Gastroesophageal sphincter (tissue), 4 donors: ENCODE results near the gene SYTL3. TPM values are rescaled to one million over a fixed set of nuclear protein-coding genes. Genes with fewer than 3 reads are reported as not detected.
"Not testable (repeated sequence)": the region's sequence is repeated elsewhere in the genome, so short reads cannot be mapped to it uniquely, and the experiment has no call there.

ENCODE experiments used
- ATAC-seq: fragments of 150-250 bp; one replicate; pipeline ENCODE4 v1.9.1; 2016; ENCODE audit warnings: mild to moderate bottlenecking, moderate library complexity
- H3K27ac ChIP-seq, 4 donors: fragments of 200-600 bp; sonication (generic) in 3 of 4; 1 replicate in 3 of 4; 2 replicates in 1 of 4; pipeline ENCODE4 v1.5.1; 2016 to 2019
- H3K27me3 ChIP-seq: fragments of 200-600 bp; sonication (generic); one replicate; pipeline ENCODE4 v1.5.1; 2019
- H3K36me3 ChIP-seq, 2 donors: fragments of 200-600 bp; sonication (generic); one replicate each; pipeline ENCODE4 v1.5.1; 2019; ENCODE audit warnings: control low read depth in 1 of 2
- H3K4me1 ChIP-seq, 3 donors: fragments of 200-600 bp; sonication (generic); 1 replicate in 2 of 3; 2 replicates in 1 of 3; pipeline ENCODE4 v1.5.1; 2016 to 2019; ENCODE audit warnings: control low read depth in 2 of 3
- H3K4me3 ChIP-seq, 2 donors: fragments of 200-600 bp; sonication (generic); one replicate each; pipeline ENCODE4 v1.5.1; 2019; ENCODE audit warnings: mild to moderate bottlenecking in 1 of 2, moderate library complexity in 1 of 2
- H3K9me3 ChIP-seq, 3 donors: fragments of 200-600 bp; sonication (generic); one replicate each; pipeline ENCODE4 v1.5.1; 2017 to 2019; ENCODE audit warnings: control low read depth in 2 of 3
- EP300 ChIP-seq: sonication (generic); formaldehyde crosslinking; IDR thresholded peaks from one replicate; pipeline ENCODE4 v1.6.1; 2017; ENCODE audit warnings: antibody characterized with exemption, mild to moderate bottlenecking
- POLR2A ChIP-seq, 2 donors: fragments of 450-650 bp; IDR thresholded peaks; one replicate each; pipeline ENCODE4 v1.6.1; 2017; ENCODE audit warnings: antibody characterized with exemption in 2 of 2, mild to moderate bottlenecking in 2 of 2, moderate library complexity in 1 of 2
- POLR2AphosphoS5 ChIP-seq: sonication (generic); formaldehyde crosslinking; IDR thresholded peaks from one replicate; pipeline ENCODE4 v1.6.1; 2017; ENCODE audit warnings: antibody characterized with exemption
- WGBS, 2 donors: methylation state at CpG; one replicate each; pipeline ENCODE4 v1.1.5; 2018; ENCODE audit warnings: low coverage in 1 of 2; 5-methylcytosine and 5-hydroxymethylcytosine counted together
- total RNA-seq, 4 donors: library from RNA; depleted of rRNA; stranded (reverse); fragments of >200 nt; gene quantifications; one replicate each; pipeline ENCODE4 v1.1.0, GENCODE V29; 2016
- TF ChIP-seq, protein P1 (sequence below), 4 experiments: fragments of 200-600 bp in 2 of 4; fragments of 450-650 bp in 2 of 4; sonication (generic) in 1 of 4; IDR thresholded peaks; one replicate each; pipeline ENCODE4 v1.5.1; 2017 to 2019; ENCODE audit warnings: antibody characterized with exemption in 4 of 4, mild to moderate bottlenecking in 2 of 4, moderate library complexity in 2 of 4

SYTL3 gene
- total RNA-seq, 4 donors from 2014 or later, result 1.9 to 5.9 (median 4.5) TPM

DNA sequence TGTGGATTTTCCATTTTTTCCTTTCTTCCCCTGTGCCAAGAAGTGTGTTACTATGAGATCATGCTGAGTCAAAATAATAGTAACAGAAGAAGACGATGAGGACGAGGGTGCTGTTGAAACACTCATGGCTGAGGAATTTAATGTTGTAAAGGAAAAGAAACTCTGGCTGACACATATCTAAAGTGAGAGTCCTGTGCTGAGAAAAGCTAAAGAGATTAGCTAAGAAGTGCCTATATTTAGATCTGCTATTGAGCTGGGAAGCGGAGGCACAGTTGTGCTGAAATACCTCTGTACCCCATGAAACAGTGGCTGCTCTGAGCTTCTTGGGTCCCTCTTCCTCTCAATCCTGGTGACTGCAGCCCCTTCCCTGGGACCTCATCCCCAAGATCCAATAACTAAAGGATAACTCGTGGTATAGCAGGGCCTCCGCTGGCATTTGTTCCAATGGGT lies 1.1 kb upstream of the SYTL3 start:
- H3K9me3 ChIP-seq, result no peaks in the 10 kb centered on the region
- peak; percentile 59 for TF ChIP-seq POLR2AphosphoS5
- TF ChIP-seq EP300, result no peak
- H3K27me3 ChIP-seq, result no peaks in the 10 kb centered on the region
- no peaks in the 10 kb centered on the region for H3K36me3 ChIP-seq
- 10 to 53% methylated on average over 3 to 5 of the region's 5 CpGs for WGBS, 2 donors
- H3K4me3 ChIP-seq, result no peak overlapping the region
- peaks cover 0 to 20% (median 5%) of the 10 kb centered on the region in 3 donors for H3K4me1 ChIP-seq
- peak overlapping the region in 3 of 4 donors; percentile 64 to 73 (median 67) for H3K27ac ChIP-seq
- ATAC-seq, result peak; percentile 39

DNA sequence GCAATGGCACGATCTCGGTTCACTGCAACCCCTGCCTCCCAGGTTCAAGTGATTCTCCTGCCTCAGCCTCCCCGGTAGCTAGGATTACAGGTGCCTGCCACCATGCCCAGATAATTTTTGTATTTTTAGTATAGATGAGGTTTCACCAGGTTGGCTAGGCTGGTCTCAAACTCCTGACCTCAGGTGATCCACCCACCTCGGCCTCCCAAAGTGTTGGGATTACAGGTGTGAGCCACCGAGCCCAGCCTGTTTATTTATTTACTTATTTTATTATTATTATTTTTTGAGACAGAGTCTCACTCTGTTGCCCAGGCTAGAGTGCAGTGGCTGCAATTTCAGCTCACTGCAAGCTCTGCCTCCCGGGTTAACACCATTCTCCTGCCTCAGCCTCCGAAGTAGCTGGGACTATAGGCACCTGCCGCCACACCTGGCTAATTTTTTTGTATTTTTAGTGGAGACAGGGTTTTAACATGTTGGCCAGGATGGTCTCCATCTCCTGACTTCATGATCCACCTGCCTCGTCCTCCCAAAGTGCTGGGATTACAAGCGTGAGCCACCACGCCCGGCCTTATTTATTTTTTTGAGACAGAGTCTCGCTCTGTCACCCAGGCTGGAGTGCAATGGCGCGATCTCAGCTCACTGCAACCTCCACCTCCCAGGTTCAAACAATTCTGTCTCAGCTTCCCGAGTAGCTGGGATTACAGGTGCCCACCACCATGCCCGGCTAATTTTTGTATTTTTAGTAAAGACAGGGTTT lies 2.3 kb downstream of the SYTL3 start:
- H3K27ac ChIP-seq, H3K9me3 ChIP-seq, H3K36me3 ChIP-seq, H3K27me3 ChIP-seq, H3K4me3 ChIP-seq, ATAC-seq: not testable (repeated sequence)
- H3K4me1 ChIP-seq, result peaks cover 0 to 31% (median 16%) of the 10 kb centered on the region in 3 donors
- 73 to 96% methylated on average over 4 to 12 of the region's 17 CpGs for WGBS, 2 donors

DNA sequence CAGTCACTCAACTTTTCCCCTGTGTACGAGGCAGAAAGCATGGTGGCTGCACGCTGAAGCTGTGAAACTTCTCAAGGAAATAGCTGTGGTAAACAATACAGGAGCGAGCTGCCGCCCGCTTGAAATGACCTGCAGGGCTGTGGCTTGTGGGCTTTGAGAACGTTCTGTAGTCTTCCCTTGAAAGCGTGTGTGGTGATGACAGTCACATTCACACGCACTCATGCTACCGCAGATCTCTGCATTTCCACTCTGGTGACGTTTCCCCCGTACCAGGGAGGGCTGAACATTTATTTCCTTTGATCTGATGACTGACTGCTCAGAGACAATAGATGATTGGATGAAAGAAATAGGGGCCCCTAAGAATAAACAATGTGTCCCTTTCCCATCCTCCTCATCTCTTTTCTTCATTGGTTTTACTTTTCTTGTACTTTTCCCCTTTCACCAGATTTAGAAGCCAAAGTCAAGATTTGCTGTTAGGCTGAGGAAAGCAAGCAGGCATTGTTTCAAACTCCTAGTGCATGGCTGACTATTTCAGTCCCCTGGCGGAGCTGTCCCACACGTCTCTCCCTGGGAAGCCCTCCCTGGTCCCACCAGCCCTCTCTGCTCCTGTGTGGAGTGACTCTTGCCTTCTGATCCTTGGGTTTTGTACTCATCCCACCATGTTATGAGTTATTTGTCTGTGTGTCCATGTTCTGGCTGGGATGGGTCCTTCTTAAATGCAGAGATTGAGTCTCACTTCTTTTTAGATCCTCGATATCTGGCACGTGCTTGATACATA lies 3.9 kb downstream of the SYTL3 start:
- no peak for ATAC-seq
- Histone ChIP-seq H3K9me3 (no peaks in the 10 kb centered on the region), H3K4me1 (peaks cover 0 to 29% (median 16%) of the 10 kb centered on the region in 3 donors), H3K27ac (peak overlapping the region; percentile 72 to 88 (median 79)), H3K27me3 (no peaks in the 10 kb centered on the region), H3K36me3 (no peaks in the 10 kb centered on the region), H3K4me3 (no peak overlapping the region)
- TF ChIP-seq POLR2A (IDR thresholded peaks at IDR 0.05) (no peak), POLR2AphosphoS5 (no peak), EP300 (no peak)
- TF ChIP-seq, protein P1, sequence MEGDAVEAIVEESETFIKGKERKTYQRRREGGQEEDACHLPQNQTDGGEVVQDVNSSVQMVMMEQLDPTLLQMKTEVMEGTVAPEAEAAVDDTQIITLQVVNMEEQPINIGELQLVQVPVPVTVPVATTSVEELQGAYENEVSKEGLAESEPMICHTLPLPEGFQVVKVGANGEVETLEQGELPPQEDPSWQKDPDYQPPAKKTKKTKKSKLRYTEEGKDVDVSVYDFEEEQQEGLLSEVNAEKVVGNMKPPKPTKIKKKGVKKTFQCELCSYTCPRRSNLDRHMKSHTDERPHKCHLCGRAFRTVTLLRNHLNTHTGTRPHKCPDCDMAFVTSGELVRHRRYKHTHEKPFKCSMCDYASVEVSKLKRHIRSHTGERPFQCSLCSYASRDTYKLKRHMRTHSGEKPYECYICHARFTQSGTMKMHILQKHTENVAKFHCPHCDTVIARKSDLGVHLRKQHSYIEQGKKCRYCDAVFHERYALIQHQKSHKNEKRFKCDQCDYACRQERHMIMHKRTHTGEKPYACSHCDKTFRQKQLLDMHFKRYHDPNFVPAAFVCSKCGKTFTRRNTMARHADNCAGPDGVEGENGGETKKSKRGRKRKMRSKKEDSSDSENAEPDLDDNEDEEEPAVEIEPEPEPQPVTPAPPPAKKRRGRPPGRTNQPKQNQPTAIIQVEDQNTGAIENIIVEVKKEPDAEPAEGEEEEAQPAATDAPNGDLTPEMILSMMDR (IDR thresholded peaks at IDR 0.05), result no peak
- 72 to 80% methylated on average over 7 to 14 of the region's 15 CpGs for WGBS, 2 donors

GRCh38 chr6:158654498-158654897 lies 4.6 kb downstream of the SYTL3 start:
- TF ChIP-seq POLR2AphosphoS5 (peak; percentile 91), POLR2A (IDR thresholded peaks at IDR 0.05) (no peak)
- Histone ChIP-seq H3K27me3 (no peaks in the 10 kb centered on the region), H3K4me3 (no peak overlapping the region), H3K4me1 (peaks cover 0 to 23% (median 11%) of the 10 kb centered on the region in 3 donors), H3K36me3 (no peaks in the 10 kb centered on the region), H3K9me3 (no peaks in the 10 kb centered on the region), H3K27ac (peak overlapping the region; percentile 72 to 88 (median 79))
- 50 to 58% methylated on average over 2 of the region's 6 CpGs for WGBS, 2 donors
- ATAC-seq, result peak; percentile 97

DNA sequence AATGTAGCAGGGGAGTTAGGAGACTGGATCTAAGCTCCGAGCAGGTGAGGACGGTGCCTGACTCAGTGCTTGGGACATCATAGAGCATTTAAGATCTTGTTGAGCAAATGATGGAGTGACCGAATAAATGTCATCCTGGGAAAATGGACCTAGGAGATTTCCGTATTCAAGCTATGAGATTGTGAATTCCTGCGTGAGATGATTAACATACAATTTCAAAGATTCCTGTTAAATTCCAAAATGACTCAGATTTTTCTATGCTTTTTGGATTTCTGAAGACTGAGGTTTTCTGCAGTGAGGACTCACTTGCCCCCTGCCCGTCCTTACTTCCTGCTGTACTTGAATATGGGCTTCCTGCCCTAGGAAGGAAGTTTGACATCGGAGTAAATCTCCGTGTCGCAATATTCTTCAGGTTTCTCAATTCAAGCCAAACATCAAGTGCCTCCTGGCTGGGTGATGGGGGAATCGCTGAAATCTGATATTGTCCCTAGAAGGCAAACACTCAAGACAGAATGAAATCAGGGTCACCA lies 5.2 kb downstream of the SYTL3 start:
- ATAC-seq, result peak; percentile 13
- no peaks in the 10 kb centered on the region for H3K27me3 ChIP-seq
- TF ChIP-seq POLR2AphosphoS5, result peak; percentile 53
- no peak for TF ChIP-seq POLR2A (IDR thresholded peaks at IDR 0.05)
- TF ChIP-seq, protein P1 (IDR thresholded peaks at IDR 0.05), result peak in 1 of 4 experiments; percentile 17
- TF ChIP-seq EP300, result no peak
- peak overlapping the region in 3 of 4 donors; percentile 79 to 88 (median 79) for H3K27ac ChIP-seq
- 44 to 59% methylated on average over 10 of the region's 10 CpGs for WGBS, 2 donors
- no peak overlapping the region for H3K4me3 ChIP-seq
- no peaks in the 10 kb centered on the region for H3K9me3 ChIP-seq
- H3K4me1 ChIP-seq, result peaks cover 0 to 23% (median 11%) of the 10 kb centered on the region in 3 donors
- no peaks in the 10 kb centered on the region for H3K36me3 ChIP-seq
